ENCODE results near the gene GPC6. TPM values are rescaled to one million over a fixed set of nuclear protein-coding genes. Genes with fewer than 3 reads are reported as not detected.

The GPC6 gene
- polyA plus RNA-seq, 6 donors from 2014 or later = not detected

- H3K27me3 Mint-ChIP-seq = no peaks in the 10 kb centered on the region
- no peak overlapping the region for H3K4me3 Mint-ChIP-seq
- H3K9me3 Mint-ChIP-seq = peaks cover 0 to 11% (median 4%) of the 10 kb centered on the region in 7 donors
- ATAC-seq (ENCODE audit: low read depth in 2 of 2) (no peak), DNase-seq (no peak)
- H3K27ac Mint-ChIP-seq = no peak overlapping the region
- H3K4me1 Mint-ChIP-seq = no peaks in the 10 kb centered on the region
- peaks cover 0 to 5% of the 10 kb centered on the region in 2 donors for H3K36me3 Mint-ChIP-seq
Observed at GRCh38 chr13:93505104-93505952, 278.7 kb downstream of the GPC6 start.

DNA sequence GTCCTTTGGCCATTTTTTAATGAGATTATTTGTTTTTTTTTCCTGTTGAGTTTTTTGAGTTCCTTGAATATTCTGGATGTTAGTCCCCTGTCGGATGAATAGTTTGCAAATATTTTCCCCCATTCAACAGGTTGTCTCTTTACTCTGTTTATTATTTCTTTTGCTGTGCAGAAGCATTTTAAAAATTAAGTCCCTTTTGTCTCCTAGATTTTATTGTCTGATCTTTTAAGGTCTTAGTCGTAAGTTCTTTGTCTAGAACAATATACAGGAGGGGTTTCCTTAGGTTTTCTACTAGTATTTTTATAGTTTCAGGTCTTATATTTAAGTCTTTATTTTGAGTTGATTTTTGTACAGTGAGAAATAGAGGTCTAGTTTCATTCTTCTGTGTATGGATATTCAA lies 284.4 kb downstream of the GPC6 start:
- Mint-ChIP-seq H3K36me3 (peaks cover 0 to 5% of the 10 kb centered on the region in 2 donors), H3K27ac (no peak overlapping the region), H3K27me3 (no peaks in the 10 kb centered on the region), H3K4me3 (no peak overlapping the region), H3K9me3 (peaks cover 0 to 11% (median 4%) of the 10 kb centered on the region in 7 donors), H3K4me1 (no peaks in the 10 kb centered on the region)
- DNase-seq (no peak), ATAC-seq (ENCODE audit: low read depth in 2 of 2) (no peak)

GRCh38 chr13:93515267-93515666 lies 288.7 kb downstream of the GPC6 start:
- no peak overlapping the region for H3K4me3 Mint-ChIP-seq
- no peaks in the 10 kb centered on the region for H3K27me3 Mint-ChIP-seq
- peaks cover 0 to 3% (median 0%) of the 10 kb centered on the region in 7 donors for H3K9me3 Mint-ChIP-seq
- no peaks in the 10 kb centered on the region for H3K4me1 Mint-ChIP-seq
- no peaks in the 10 kb centered on the region for H3K36me3 Mint-ChIP-seq
- H3K27ac Mint-ChIP-seq = no peak overlapping the region
- DNase-seq = no peak
- ATAC-seq (ENCODE audit: low read depth in 2 of 2) = no peak

GRCh38 chr13:93517658-93518057 lies 291.1 kb downstream of the GPC6 start:
- Mint-ChIP-seq H3K9me3 (peaks cover 0 to 3% (median 0%) of the 10 kb centered on the region in 7 donors), H3K4me3 (no peak overlapping the region), H3K27me3 (no peaks in the 10 kb centered on the region), H3K4me1 (no peaks in the 10 kb centered on the region), H3K27ac (no peak overlapping the region), H3K36me3 (no peaks in the 10 kb centered on the region)
- ATAC-seq (ENCODE audit: low read depth in 2 of 2) (no peak), DNase-seq (no peak)

- H3K4me1 Mint-ChIP-seq = no peaks in the 10 kb centered on the region
- H3K36me3 Mint-ChIP-seq = no peaks in the 10 kb centered on the region
- no peak overlapping the region for H3K27ac Mint-ChIP-seq
- no peak for DNase-seq
- H3K4me3 Mint-ChIP-seq = no peak overlapping the region
- H3K27me3 Mint-ChIP-seq = no peaks in the 10 kb centered on the region
- H3K9me3 Mint-ChIP-seq = peaks cover 0 to 2% (median 0%) of the 10 kb centered on the region in 7 donors
- no peak for ATAC-seq (ENCODE audit: low read depth in 2 of 2)
Observed at GRCh38 chr13:93521307-93521706, 294.7 kb downstream of the GPC6 start.

DNA sequence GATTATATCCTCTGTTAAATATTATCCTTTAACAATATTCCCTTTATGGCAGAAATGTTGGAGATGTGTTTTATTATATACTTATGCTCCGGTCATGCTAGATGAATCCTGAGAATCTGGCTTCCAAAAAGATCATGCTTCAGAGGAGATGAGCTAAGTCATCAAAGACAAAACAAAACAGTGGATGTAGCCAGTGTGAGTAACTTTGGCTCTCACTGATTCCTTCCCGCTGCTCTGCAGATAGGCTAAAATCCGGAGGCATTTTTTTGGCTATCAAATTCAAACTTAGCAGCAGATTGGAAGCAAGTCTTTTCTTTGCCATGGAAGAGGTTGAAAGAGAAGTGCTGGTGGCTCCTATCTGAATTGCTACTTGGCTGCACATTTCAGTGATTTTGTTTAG lies 295.9 kb downstream of the GPC6 start:
- Mint-ChIP-seq H3K27me3 (no peaks in the 10 kb centered on the region), H3K36me3 (no peaks in the 10 kb centered on the region), H3K4me3 (no peak overlapping the region), H3K27ac (no peak overlapping the region), H3K9me3 (peaks cover 0 to 2% (median 0%) of the 10 kb centered on the region in 7 donors), H3K4me1 (no peaks in the 10 kb centered on the region)
- DNase-seq (no peak), ATAC-seq (ENCODE audit: low read depth in 2 of 2) (no peak)

- H3K4me3 Mint-ChIP-seq = no peak overlapping the region
- H3K4me1 Mint-ChIP-seq = no peaks in the 10 kb centered on the region
- DNase-seq = no peak
- no peaks in the 10 kb centered on the region for H3K36me3 Mint-ChIP-seq
- H3K27ac Mint-ChIP-seq = no peak overlapping the region
- no peaks in the 10 kb centered on the region for H3K27me3 Mint-ChIP-seq
- ATAC-seq (ENCODE audit: low read depth in 2 of 2) = no peak
- H3K9me3 Mint-ChIP-seq = peaks cover 0 to 2% (median 0%) of the 10 kb centered on the region in 7 donors
Observed at GRCh38 chr13:93525087-93525486, 298.5 kb downstream of the GPC6 start.

DNA sequence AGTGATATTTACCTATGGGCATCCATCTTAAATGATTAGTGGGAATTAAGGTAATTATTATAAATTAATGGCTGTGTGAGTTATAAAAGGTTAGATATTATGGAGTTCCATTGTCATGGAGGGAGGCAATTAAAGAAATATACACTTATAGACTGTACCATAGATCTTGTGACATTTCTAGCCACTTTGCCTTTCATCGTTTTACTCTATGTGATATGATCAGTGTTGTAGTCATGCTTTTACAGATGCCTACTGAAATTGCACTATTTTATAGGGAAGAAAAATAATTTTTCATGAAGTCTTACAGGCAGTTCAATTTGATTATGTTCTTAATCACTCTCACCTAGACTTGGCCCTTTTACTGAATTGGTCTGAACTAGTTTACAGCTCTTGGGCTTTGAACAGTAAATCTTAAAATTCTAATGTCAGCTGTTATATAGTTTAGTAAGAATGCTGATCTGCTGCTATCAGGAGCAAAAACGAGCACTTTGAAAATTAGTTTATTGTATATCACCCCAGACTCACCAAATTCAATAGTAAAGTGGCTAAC lies 301.2 kb downstream of the GPC6 start:
- Mint-ChIP-seq H3K4me1 (no peaks in the 10 kb centered on the region), H3K9me3 (peaks cover 0 to 2% (median 0%) of the 10 kb centered on the region in 7 donors), H3K4me3 (no peak overlapping the region), H3K27me3 (no peaks in the 10 kb centered on the region), H3K36me3 (no peaks in the 10 kb centered on the region), H3K27ac (no peak overlapping the region)
- ATAC-seq (ENCODE audit: low read depth in 2 of 2) (no peak), DNase-seq (no peak)

DNA sequence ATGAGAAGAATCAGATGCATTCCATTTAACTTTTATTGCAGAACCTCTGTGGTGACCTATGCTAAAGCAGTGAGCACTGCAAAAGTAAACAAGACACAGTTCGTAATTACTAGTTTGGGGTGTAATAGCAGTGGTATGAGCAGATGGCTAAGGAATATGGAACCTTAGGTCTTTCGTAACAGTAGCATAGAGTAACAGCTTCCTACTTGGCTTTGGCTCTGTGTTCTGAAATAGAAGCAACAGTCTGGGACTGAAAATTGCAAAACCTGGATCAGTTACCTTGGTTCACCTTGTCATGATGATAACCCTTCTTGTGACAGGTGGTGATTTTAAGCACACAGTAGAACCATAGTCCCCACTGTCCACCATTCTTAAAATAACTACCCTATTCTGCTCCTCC lies 303.4 kb downstream of the GPC6 start:
- H3K4me3 Mint-ChIP-seq = no peak overlapping the region
- H3K27ac Mint-ChIP-seq = no peak overlapping the region
- H3K36me3 Mint-ChIP-seq = no peaks in the 10 kb centered on the region
- no peak for DNase-seq
- no peak for ATAC-seq (ENCODE audit: low read depth in 2 of 2)
- no peaks in the 10 kb centered on the region for H3K27me3 Mint-ChIP-seq
- H3K4me1 Mint-ChIP-seq = no peaks in the 10 kb centered on the region
- no peaks in the 10 kb centered on the region for H3K9me3 Mint-ChIP-seq

DNA sequence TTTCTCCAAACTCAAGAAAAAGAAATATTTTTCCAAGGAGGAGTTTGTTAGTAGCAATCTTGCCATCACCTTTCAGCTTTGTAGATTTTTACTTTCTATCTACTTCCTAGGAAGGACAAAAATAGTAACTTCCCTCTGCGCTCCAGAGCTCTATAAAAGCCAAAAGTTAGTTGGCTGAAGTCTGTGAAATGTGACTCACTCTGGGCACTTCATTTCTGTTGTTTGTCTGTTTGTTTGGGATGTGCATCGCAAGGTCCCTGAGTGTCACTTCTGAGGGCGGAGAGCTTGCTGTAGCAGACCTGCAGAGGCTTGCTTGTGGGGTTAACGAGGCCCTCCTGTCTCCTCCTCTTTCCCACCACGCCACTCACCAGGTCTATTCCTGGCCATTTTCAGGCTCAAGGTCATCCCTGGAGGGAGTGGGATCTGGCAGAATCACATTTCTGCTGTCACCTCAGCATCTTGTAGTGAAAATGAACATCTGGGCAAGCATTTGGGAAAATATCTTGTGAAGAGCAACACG lies 307.6 kb downstream of the GPC6 start:
- Mint-ChIP-seq H3K9me3 (peaks cover 0 to 5% (median 0%) of the 10 kb centered on the region in 7 donors), H3K4me3 (no peak overlapping the region), H3K36me3 (no peaks in the 10 kb centered on the region), H3K27ac (no peak overlapping the region), H3K4me1 (no peaks in the 10 kb centered on the region), H3K27me3 (no peaks in the 10 kb centered on the region)
- no peak for DNase-seq
- ATAC-seq (ENCODE audit: low read depth in 2 of 2) = no peak

DNA sequence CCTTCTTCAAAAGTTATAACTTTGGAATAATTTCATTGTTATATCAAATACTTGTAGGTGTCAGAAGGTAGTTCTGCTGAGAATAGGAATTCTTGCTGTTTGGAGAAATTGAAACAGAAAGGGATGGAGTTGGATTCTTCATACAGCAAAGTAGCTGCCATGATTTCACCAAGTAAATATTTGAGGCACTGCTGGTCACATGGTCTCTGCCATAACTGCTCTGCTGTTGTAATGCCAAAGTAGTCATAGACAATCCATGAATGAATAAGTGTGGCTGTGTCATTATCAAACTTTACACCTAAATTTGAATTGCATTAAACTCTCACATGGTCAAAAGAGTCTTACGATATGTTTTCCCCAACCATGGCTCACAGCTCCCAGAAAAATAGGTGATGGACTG lies 308.6 kb downstream of the GPC6 start:
- Mint-ChIP-seq H3K27ac (no peak overlapping the region), H3K9me3 (peaks cover 0 to 5% (median 0%) of the 10 kb centered on the region in 7 donors), H3K4me1 (no peaks in the 10 kb centered on the region), H3K27me3 (no peaks in the 10 kb centered on the region), H3K36me3 (no peaks in the 10 kb centered on the region), H3K4me3 (no peak overlapping the region)
- no peak for ATAC-seq (ENCODE audit: low read depth in 2 of 2)
- no peak for DNase-seq

- H3K27ac Mint-ChIP-seq = no peak overlapping the region
- DNase-seq (no peak), ATAC-seq (ENCODE audit: low read depth in 2 of 2) (no peak)
- no peaks in the 10 kb centered on the region for H3K4me1 Mint-ChIP-seq
- H3K4me3 Mint-ChIP-seq = no peak overlapping the region
- H3K36me3 Mint-ChIP-seq = no peaks in the 10 kb centered on the region
- no peaks in the 10 kb centered on the region for H3K27me3 Mint-ChIP-seq
- H3K9me3 Mint-ChIP-seq = peaks cover 0 to 5% (median 5%) of the 10 kb centered on the region in 7 donors
Observed at GRCh38 chr13:93539914-93540313, 313.3 kb downstream of the GPC6 start.

DNA sequence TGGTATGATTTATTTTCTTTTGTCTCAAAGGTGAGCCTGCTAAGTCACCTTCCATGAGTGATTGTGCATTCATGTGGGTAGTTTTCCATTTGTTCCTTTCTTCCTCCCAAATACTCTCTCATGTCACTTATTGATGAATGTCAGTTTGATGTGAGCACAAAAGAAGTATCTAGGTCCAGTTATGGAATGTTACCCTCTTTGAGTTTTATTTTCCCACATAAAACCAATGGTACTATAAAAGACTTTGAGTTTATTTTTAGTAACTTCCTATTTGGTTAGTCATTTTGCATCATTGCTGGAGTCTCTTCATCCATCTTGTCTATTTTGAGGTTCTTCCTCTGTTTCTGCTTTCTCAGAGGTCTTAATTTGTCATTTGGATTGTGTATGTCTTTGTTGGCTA lies 321.3 kb downstream of the GPC6 start:
- Mint-ChIP-seq H3K27me3 (no peaks in the 10 kb centered on the region), H3K4me1 (no peaks in the 10 kb centered on the region), H3K4me3 (no peak overlapping the region), H3K9me3 (peaks cover 0 to 6% (median 3%) of the 10 kb centered on the region in 7 donors), H3K27ac (no peak overlapping the region), H3K36me3 (no peaks in the 10 kb centered on the region)
- ATAC-seq (ENCODE audit: low read depth in 2 of 2) (no peak), DNase-seq (no peak)

GRCh38 chr13:93549326-93550005 lies 322.9 kb downstream of the GPC6 start:
- Mint-ChIP-seq H3K27me3 (no peaks in the 10 kb centered on the region), H3K9me3 (peaks cover 0 to 6% (median 3%) of the 10 kb centered on the region in 7 donors), H3K4me3 (no peak overlapping the region), H3K36me3 (no peaks in the 10 kb centered on the region), H3K4me1 (no peaks in the 10 kb centered on the region), H3K27ac (peak overlapping the region in 1 of 6 donors; percentile 76)
- DNase-seq = no peak
- no peak for ATAC-seq (ENCODE audit: low read depth in 2 of 2)
